ENCODE results near the gene GPLD1.

Gene GPLD1

DNA sequence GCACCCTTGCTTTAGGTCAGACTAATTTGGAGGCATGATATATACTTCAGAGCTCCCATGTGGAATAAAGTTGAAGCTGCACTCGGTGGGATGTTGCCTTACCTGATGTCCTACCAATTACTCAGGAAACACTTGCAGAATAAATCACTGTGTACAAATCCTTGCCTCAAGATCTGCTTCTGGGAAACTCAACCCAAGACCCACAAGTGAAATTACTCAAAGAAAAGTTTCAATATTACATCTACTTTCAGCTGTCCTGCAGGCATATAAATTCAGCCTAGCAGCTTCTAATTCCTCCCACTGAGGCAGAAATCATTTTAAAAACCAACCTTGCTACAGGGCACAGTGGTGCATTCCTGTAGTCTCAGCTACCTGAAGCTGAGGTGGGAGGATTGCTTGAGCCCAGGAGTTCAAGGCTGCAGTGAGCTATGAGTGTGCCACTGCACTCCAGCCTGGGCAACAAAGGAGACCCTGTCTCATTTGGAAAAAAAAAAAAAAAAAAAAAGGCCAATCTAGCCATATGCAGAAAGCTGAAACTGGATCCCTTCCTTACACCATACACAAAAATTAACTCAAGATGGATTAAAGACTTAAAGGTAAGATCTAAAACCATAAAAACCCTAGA, 110.8 kb downstream of the GPLD1 start:
- no peak for DNase-seq

All from activated effector memory CD4-positive, alpha-beta T cell treated with anti-CD3 and anti-CD28 coated beads, Interleukin-2, amount 50 U/mL, for 16 hours (primary cell).